ENCODE results near the gene PDIA5.

Gene PDIA5

DNA sequence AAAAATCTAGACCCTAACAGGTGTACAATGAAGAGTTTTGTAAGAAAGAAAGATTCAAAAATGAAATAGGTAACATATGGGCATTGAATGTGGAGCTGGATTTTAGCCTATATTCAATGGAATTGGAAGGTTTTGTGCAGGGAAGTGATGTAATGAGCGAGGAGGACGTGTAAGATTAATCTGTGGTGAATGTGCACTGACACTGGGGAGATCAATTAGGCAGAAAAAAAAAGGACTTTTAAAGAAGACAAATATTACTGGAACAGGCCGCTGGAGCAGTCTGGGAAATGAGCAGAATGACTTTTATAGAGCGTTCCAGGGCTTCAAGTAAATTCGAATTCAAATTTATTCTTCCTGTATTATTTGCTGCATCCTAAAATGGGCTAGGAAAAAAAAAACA, 55.2 kb downstream of the PDIA5 start:
- Histone ChIP-seq H3K4me3 (ENCODE audit: low read length, poor library complexity, severe bottlenecking) (no peak overlapping the region), H3K4me1 (ENCODE audit: insufficient read depth, low read length, poor library complexity, severe bottlenecking) (no peaks in the 10 kb centered on the region), H3K27me3 (ENCODE audit: insufficient read depth, low read length, poor library complexity, severe bottlenecking) (no peaks in the 10 kb centered on the region), H3K36me3 (ENCODE audit: insufficient read depth, low read length) (peaks cover 96% of the 10 kb centered on the region; the same call in 1 of the 2 replicates), H3K79me2 (ENCODE audit: insufficient read depth, low read length) (no peaks in the 10 kb centered on the region), H3K4me2 (ENCODE audit: low read depth, low read length, poor library complexity, severe bottlenecking) (no peak overlapping the region), H4K20me1 (ENCODE audit: insufficient read depth, low read length, poor library complexity, severe bottlenecking) (no peaks in the 10 kb centered on the region), H3K9ac (ENCODE audit: low read depth, low read length, poor library complexity, severe bottlenecking) (no peak overlapping the region), H3K9me2 (replicated peaks; ENCODE audit: low read depth, low read length) (no peaks in the 10 kb centered on the region), H3F3A (ENCODE audit: low read depth) (no peaks in the 10 kb centered on the region), H3K9me3 (ENCODE audit: insufficient read depth, low read depth, low read length) (no peaks in the 10 kb centered on the region), H2AFZ (ENCODE audit: low read length) (no peak overlapping the region)
- TF ChIP-seq, protein P1, sequence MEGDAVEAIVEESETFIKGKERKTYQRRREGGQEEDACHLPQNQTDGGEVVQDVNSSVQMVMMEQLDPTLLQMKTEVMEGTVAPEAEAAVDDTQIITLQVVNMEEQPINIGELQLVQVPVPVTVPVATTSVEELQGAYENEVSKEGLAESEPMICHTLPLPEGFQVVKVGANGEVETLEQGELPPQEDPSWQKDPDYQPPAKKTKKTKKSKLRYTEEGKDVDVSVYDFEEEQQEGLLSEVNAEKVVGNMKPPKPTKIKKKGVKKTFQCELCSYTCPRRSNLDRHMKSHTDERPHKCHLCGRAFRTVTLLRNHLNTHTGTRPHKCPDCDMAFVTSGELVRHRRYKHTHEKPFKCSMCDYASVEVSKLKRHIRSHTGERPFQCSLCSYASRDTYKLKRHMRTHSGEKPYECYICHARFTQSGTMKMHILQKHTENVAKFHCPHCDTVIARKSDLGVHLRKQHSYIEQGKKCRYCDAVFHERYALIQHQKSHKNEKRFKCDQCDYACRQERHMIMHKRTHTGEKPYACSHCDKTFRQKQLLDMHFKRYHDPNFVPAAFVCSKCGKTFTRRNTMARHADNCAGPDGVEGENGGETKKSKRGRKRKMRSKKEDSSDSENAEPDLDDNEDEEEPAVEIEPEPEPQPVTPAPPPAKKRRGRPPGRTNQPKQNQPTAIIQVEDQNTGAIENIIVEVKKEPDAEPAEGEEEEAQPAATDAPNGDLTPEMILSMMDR (conservative IDR thresholded peaks at IDR 0.05; ENCODE audit: low read length): no peak
- no peak for TF ChIP-seq EZH2phosphoT487 (IDR thresholded peaks at IDR 0.05; ENCODE audit: borderline replicate concordance)

DNA sequence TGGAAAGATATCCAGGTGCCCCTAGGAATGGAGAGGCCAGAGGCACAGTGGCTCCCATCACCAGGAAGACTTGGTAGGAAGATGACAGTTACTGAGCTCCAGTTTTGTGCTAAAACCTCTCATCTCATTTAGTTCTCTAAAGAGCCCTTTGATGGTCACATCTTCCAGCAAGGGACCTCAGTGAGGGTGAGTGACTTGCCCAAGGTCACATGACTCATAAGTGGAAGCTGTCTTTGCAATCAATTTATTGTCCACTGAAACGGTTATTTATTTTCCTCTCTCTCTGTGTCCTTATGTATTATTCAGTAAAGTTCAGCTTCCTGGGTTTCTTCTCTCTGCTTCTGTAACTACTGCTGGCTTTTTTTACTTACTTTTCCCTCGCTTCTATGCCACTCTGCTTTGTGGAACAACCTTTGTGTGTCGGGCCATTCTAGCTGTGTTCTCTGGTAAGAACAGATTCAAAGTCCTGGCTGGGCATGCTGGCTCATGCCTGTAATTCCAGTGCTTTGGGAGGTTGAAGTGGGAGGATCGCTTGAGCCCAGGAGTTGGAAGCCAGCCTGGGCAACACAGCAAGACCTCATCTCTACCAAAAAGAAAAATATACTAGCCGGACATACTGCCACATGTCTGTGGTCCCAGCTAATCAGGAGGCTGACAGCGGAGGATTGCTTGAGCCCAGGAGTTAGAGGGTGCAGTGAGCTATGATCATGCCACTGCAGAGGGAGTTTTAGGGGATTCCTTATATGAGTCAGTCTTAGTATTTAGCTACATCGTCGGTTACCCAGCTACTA, 55.9 kb downstream of the PDIA5 start:
- no peaks in the 10 kb centered on the region for H3K9me3 ChIP-seq (ENCODE audit: insufficient read depth, low read depth, low read length)
- TF ChIP-seq, protein P1 (conservative IDR thresholded peaks at IDR 0.05; ENCODE audit: low read length): no peak
- no peak for TF ChIP-seq EZH2phosphoT487 (IDR thresholded peaks at IDR 0.05; ENCODE audit: borderline replicate concordance)
- H3F3A ChIP-seq (ENCODE audit: low read depth): no peaks in the 10 kb centered on the region

DNA sequence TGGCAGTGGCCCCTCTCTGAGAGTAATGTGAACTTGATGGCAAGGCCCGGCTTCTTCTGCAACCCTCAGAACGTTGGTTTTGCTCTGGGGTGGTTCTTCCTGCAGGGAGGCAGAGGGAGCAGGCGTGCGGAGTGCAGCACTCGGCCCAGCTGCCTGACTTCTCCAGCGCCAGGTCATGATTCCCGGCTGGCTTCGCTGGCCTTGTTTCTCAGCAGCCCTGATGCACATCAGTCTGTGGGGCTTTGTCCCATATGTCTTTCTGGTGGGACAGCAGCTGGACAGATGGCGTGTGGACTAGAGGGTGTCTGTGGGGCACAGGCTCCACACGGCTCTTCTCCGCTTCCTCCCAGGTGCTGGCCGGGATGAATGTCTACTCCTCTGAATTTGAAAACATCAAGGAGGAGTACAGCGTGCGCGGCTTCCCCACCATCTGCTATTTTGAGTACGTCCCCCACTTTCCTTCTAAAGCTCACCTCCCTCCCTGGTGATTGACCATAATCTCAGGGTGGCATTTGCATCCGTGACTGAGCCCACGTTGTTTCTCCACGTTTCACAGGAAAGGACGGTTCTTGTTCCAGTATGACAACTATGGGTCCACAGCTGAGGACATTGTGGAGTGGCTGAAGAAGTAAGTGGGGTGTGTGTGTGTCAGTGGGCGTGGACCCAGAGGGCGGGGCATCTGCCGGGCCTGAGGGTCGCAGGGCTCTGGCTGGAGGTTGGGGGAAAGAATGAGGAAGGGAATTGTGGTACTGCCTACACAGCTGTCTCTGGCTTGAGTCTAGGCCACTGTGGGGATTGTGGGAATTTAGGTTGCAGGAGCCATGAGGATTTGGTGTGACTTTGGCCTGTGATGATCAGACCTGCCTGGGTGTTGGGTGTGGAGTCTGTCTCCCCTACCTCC, 57.1 kb downstream of the PDIA5 start:
- H3K27me3 ChIP-seq (ENCODE audit: insufficient read depth, low read length, poor library complexity, severe bottlenecking): no peaks in the 10 kb centered on the region
- no peaks in the 10 kb centered on the region for H3F3A ChIP-seq (ENCODE audit: low read depth)
- H3K4me1 ChIP-seq (ENCODE audit: insufficient read depth, low read length, poor library complexity, severe bottlenecking): no peaks in the 10 kb centered on the region
- no peak overlapping the region for H3K9ac ChIP-seq (ENCODE audit: low read depth, low read length, poor library complexity, severe bottlenecking)
- H2AFZ ChIP-seq (ENCODE audit: low read length): no peak overlapping the region
- H3K4me3 ChIP-seq (ENCODE audit: low read length, poor library complexity, severe bottlenecking): no peak overlapping the region
- no peak overlapping the region for H3K4me2 ChIP-seq (ENCODE audit: low read depth, low read length, poor library complexity, severe bottlenecking)
- no peaks in the 10 kb centered on the region for H3K9me3 ChIP-seq (ENCODE audit: insufficient read depth, low read depth, low read length)
- no peaks in the 10 kb centered on the region for H3K79me2 ChIP-seq (ENCODE audit: insufficient read depth, low read length)
- peaks cover 98% of the 10 kb centered on the region; the same call in 1 of the 2 replicates for H3K36me3 ChIP-seq (ENCODE audit: insufficient read depth, low read length)
- H4K20me1 ChIP-seq (ENCODE audit: insufficient read depth, low read length, poor library complexity, severe bottlenecking): no peaks in the 10 kb centered on the region
- no peaks in the 10 kb centered on the region for H3K9me2 ChIP-seq (replicated peaks; ENCODE audit: low read depth, low read length)
- no peak for TF ChIP-seq EZH2phosphoT487 (IDR thresholded peaks at IDR 0.05; ENCODE audit: borderline replicate concordance)
- TF ChIP-seq, protein P1 (conservative IDR thresholded peaks at IDR 0.05; ENCODE audit: low read length): no peak

More for the DNA sequence above, 55.9 kb downstream of the PDIA5 start:
- peaks cover 98% of the 10 kb centered on the region; the same call in 1 of the 2 replicates for H3K36me3 ChIP-seq (ENCODE audit: insufficient read depth, low read length)
- no peak overlapping the region for H3K4me2 ChIP-seq (ENCODE audit: low read depth, low read length, poor library complexity, severe bottlenecking)
- no peaks in the 10 kb centered on the region for H3K9me2 ChIP-seq (replicated peaks; ENCODE audit: low read depth, low read length)
- no peak overlapping the region for H3K4me3 ChIP-seq (ENCODE audit: low read length, poor library complexity, severe bottlenecking)
- no peak overlapping the region for H3K9ac ChIP-seq (ENCODE audit: low read depth, low read length, poor library complexity, severe bottlenecking)
- no peak overlapping the region for H2AFZ ChIP-seq (ENCODE audit: low read length)
- no peaks in the 10 kb centered on the region for H3K79me2 ChIP-seq (ENCODE audit: insufficient read depth, low read length)
- no peaks in the 10 kb centered on the region for H4K20me1 ChIP-seq (ENCODE audit: insufficient read depth, low read length, poor library complexity, severe bottlenecking)
- H3K27me3 ChIP-seq (ENCODE audit: insufficient read depth, low read length, poor library complexity, severe bottlenecking): no peaks in the 10 kb centered on the region
- no peaks in the 10 kb centered on the region for H3K4me1 ChIP-seq (ENCODE audit: insufficient read depth, low read length, poor library complexity, severe bottlenecking)

All from Loucy (cell line).